Fibroblast of lung (primary cell): ENCODE results near the gene LRRFIP1.

Experiments
- CTCF ChIP-seq, 2 donors: IDR thresholded peaks in 1 of 2; conservative IDR thresholded peaks in 1 of 2; 1 replicate in 1 of 2; 2 replicates in 1 of 2; pipeline ENCODE4 v1.5.1; 2011 to 2012; ENCODE audit warnings: low read length in 2 of 2, control low read depth in 1 of 2, inconsistent platforms in 1 of 2, low read depth in 1 of 2, mild to moderate bottlenecking in 1 of 2
- EZH2 ChIP-seq: IDR thresholded peaks from 2 replicates; pipeline ENCODE4 v1.5.1; 2012; ENCODE audit warnings: low read length, control low read depth, mild to moderate bottlenecking; ENCODE audit errors: missing control alignments

- TF ChIP-seq EZH2, result no peak
- no peak for TF ChIP-seq CTCF (conservative IDR thresholded peaks at IDR 0.05 in 1 of 2, IDR thresholded peaks at IDR 0.05 in 1 of 2; ENCODE audit: low read depth in 1 of 2, low read length in 2 of 2)
Measured at GRCh38 chr2:237737196-237737865, 109.9 kb downstream of the LRRFIP1 start.
